Cardiac muscle cell (in vitro differentiated cells and primary cell): ENCODE measurements around the gene CDC42EP3. TPM values are rescaled to one million over a fixed set of nuclear protein-coding genes. Genes with fewer than 3 reads are reported as not detected.
A peak's percentile ranks its signal among the peaks of the same experiment; 100 is the strongest.

Experiments
- DNase-seq, 2 donors: peaks; one replicate each; pipeline versions ENCODE4 v3.0.0 to v3.0.0-alpha.2; 2010 to 2017; ENCODE audit warnings: low read depth in 1 of 2, low spot score in 1 of 2
- H3K27ac ChIP-seq: fragments of 200-600 bp; sonication (generic); 2 replicates; pipeline ENCODE4 v1.5.1; 2016
- H3K27me3 ChIP-seq: fragments of 200-600 bp; sonication (generic); 2 replicates; pipeline ENCODE4 v1.6.0; 2016; ENCODE audit warnings: control low read depth
- H3K36me3 ChIP-seq: fragments of 200-600 bp; sonication (generic); 2 replicates; pipeline ENCODE4 v1.5.1; 2016; ENCODE audit warnings: control low read depth
- H3K4me1 ChIP-seq: fragments of 200-600 bp; sonication (generic); 2 replicates; pipeline ENCODE4 v1.8.1; 2017; ENCODE audit warnings: low read depth, mild to moderate bottlenecking, mixed run types
- H3K4me3 ChIP-seq: fragments of 200-600 bp; sonication (generic); 2 replicates; pipeline ENCODE4 v1.5.1; 2016; ENCODE audit warnings: mild to moderate bottlenecking
- H3K9me3 ChIP-seq: fragments of 200-600 bp; sonication (generic); 2 replicates; pipeline ENCODE4 v1.5.1; 2017; ENCODE audit warnings: low read depth, mild to moderate bottlenecking, control low read depth
- CTCF ChIP-seq: IDR thresholded peaks from 2 replicates; pipeline ENCODE4 v1.5.1; 2012; ENCODE audit warnings: low read depth, mild to moderate bottlenecking, low read length
- polyA plus RNA-seq: library from polyadenylated mRNA; unstranded; fragments of >200 nt; fragmentation: Nextera tagmentation; extraction: Ambion mirVana; gene quantifications from 2 replicates; pipeline ENCODE4 v1.2.1, GENCODE V29; 2016
- total RNA-seq: library from RNA; depleted of rRNA; stranded (reverse); fragments of >200 nt; gene quantifications from 2 replicates; pipeline ENCODE4 v1.2.3, GENCODE V29; 2016

CDC42EP3 gene
- total and polyA plus RNA-seq, 2 experiments from 2014 or later = 36.2 to 56.7 TPM

- H3K4me1 ChIP-seq = peaks cover 13% of the 10 kb centered on the region
- no peaks in the 10 kb centered on the region for H3K27me3 ChIP-seq
- TF ChIP-seq CTCF = no peak
- no peaks in the 10 kb centered on the region for H3K9me3 ChIP-seq
- no peak for DNase-seq
- H3K36me3 ChIP-seq = no peaks in the 10 kb centered on the region
- no peak overlapping the region for H3K4me3 ChIP-seq
- H3K27ac ChIP-seq = no peak overlapping the region
Observed at GRCh38 chr2:37627710-37628109, 43.7 kb downstream of the CDC42EP3 start.

GRCh38 chr2:37625796-37626571, 45.5 kb downstream of the CDC42EP3 start:
- TF ChIP-seq CTCF = no peak
- no peaks in the 10 kb centered on the region for H3K36me3 ChIP-seq
- H3K4me3 ChIP-seq = no peak overlapping the region
- no peaks in the 10 kb centered on the region for H3K9me3 ChIP-seq
- no peak for DNase-seq
- peaks cover 13% of the 10 kb centered on the region for H3K4me1 ChIP-seq
- H3K27ac ChIP-seq = no peak overlapping the region
- no peaks in the 10 kb centered on the region for H3K27me3 ChIP-seq

- TF ChIP-seq CTCF = no peak
- peaks cover 14% of the 10 kb centered on the region for H3K4me1 ChIP-seq
- H3K27ac ChIP-seq = no peak overlapping the region
- H3K36me3 ChIP-seq = no peaks in the 10 kb centered on the region
- H3K4me3 ChIP-seq = no peak overlapping the region
- peak; percentile 32 to 64 for DNase-seq
- H3K9me3 ChIP-seq = no peaks in the 10 kb centered on the region
- H3K27me3 ChIP-seq = no peaks in the 10 kb centered on the region
Observed at GRCh38 chr2:37625156-37625555, 46.3 kb downstream of the CDC42EP3 start.

GRCh38 chr2:37623971-37624900, 47.2 kb downstream of the CDC42EP3 start:
- Histone ChIP-seq H3K27ac (no peak overlapping the region), H3K4me1 (peaks cover 24% of the 10 kb centered on the region), H3K4me3 (no peak overlapping the region), H3K27me3 (no peaks in the 10 kb centered on the region), H3K36me3 (no peaks in the 10 kb centered on the region), H3K9me3 (no peaks in the 10 kb centered on the region)
- DNase-seq = peak in 1 of 2 donors; percentile 25
- no peak for TF ChIP-seq CTCF

GRCh38 chr2:37623406-37623805, 48.0 kb downstream of the CDC42EP3 start:
- H3K27me3 ChIP-seq = no peaks in the 10 kb centered on the region
- H3K36me3 ChIP-seq = no peaks in the 10 kb centered on the region
- H3K9me3 ChIP-seq = no peaks in the 10 kb centered on the region
- no peak overlapping the region for H3K27ac ChIP-seq
- H3K4me1 ChIP-seq = peaks cover 25% of the 10 kb centered on the region
- TF ChIP-seq CTCF = no peak
- no peak for DNase-seq
- no peak overlapping the region for H3K4me3 ChIP-seq
